Brain microvascular endothelial cell (primary cell): Measurements from ENCODE around the gene MAP6D1.

ENCODE experiments used
- DNase-seq: peaks from one replicate; pipeline ENCODE4 v3.0.0-alpha.2; 2020
- H3K27ac ChIP-seq: fragments of 250-450 bp; sonication (Bioruptor Pico); 2 replicates; pipeline ENCODE4 v1.5.1; 2020; ENCODE audit warnings: mild to moderate bottlenecking, moderate library complexity
- H3K27me3 ChIP-seq: fragments of 250-450 bp; sonication (Bioruptor Pico); replicated peaks from 2 replicates; pipeline ENCODE4 v1.5.1; 2020; ENCODE audit warnings: mild to moderate bottlenecking
- H3K36me3 ChIP-seq: fragments of 250-450 bp; sonication (Bioruptor Pico); replicated peaks from 2 replicates; pipeline ENCODE4 v1.5.1; 2020; ENCODE audit warnings: mild to moderate bottlenecking
- H3K4me3 ChIP-seq: 2 replicates; pipeline ENCODE4 v1.5.1; 2011; ENCODE audit warnings: low read depth, mild to moderate bottlenecking, control low read depth, low read length, moderate library complexity
- CTCF ChIP-seq: IDR thresholded peaks from 2 replicates; pipeline ENCODE4 v1.5.1; 2011; ENCODE audit warnings: low read depth, mild to moderate bottlenecking, moderate library complexity, low read length, control low read depth, inconsistent platforms; ENCODE audit errors: missing control alignments
- in situ Hi-C: cut with HindIII; loops from 2 replicates; pipeline ENCODE4 v1.10.0; 2017; ENCODE audit warnings: low sequenced_read_pairs, low pct_ligation_motif_present

Gene MAP6D1

GRCh38 chr3:183825456-183826161 lies at the start of gene MAP6D1:
MAP6D1 (minus strand) TSS chr3:183825577; CDS start chr3:183825547, 30 bp downstream.
- H3K27me3 ChIP-seq, result no peaks in the 10 kb centered on the region
- peaks cover 14% of the 10 kb centered on the region for H3K36me3 ChIP-seq
- H3K27ac ChIP-seq, result no peak within 1 kb of the TSS
- peak; percentile 57 for TF ChIP-seq CTCF
- DNase-seq, result peak; percentile 26
- peak within 1 kb of the TSS; percentile 68 for H3K4me3 ChIP-seq
- in situ Hi-C loops, result no loop called here

- H3K27ac ChIP-seq, result no peak overlapping the region
- peaks cover 4% of the 10 kb centered on the region for H3K36me3 ChIP-seq
- no peak overlapping the region for H3K4me3 ChIP-seq
- DNase-seq, result no peak
- in situ Hi-C loops, result no loop called here
- no peak for TF ChIP-seq CTCF
- H3K27me3 ChIP-seq, result no peaks in the 10 kb centered on the region
Observed at GRCh38 chr3:183873914-183874313, 48.5 kb upstream of the MAP6D1 start.

- H3K36me3 ChIP-seq, result peaks cover under 1% of the 10 kb centered on the region
- DNase-seq, result no peak
- TF ChIP-seq CTCF, result no peak
- H3K4me3 ChIP-seq, result no peak overlapping the region
- no peaks in the 10 kb centered on the region for H3K27me3 ChIP-seq
- in situ Hi-C loops, result no loop called here
- no peak overlapping the region for H3K27ac ChIP-seq
Observed at GRCh38 chr3:183871541-183871940, 46.2 kb upstream of the MAP6D1 start.

GRCh38 chr3:183870563-183870962 lies 45.2 kb upstream of the MAP6D1 start:
- H3K27ac ChIP-seq, result no peak overlapping the region

GRCh38 chr3:183868796-183869195 lies 43.4 kb upstream of the MAP6D1 start:
- Histone ChIP-seq H3K27me3 (no peaks in the 10 kb centered on the region), H3K4me3 (no peak overlapping the region), H3K27ac (no peak overlapping the region), H3K36me3 (peaks cover 10% of the 10 kb centered on the region)
- TF ChIP-seq CTCF, result no peak
- no peak for DNase-seq
- in situ Hi-C loops, result no loop called here

More at GRCh38 chr3:183870563-183870962, 45.2 kb upstream of the MAP6D1 start:
- H3K36me3 ChIP-seq, result peaks cover 7% of the 10 kb centered on the region
- TF ChIP-seq CTCF, result no peak
- in situ Hi-C loops, result no loop called here
- H3K27me3 ChIP-seq, result no peaks in the 10 kb centered on the region
- no peak overlapping the region for H3K4me3 ChIP-seq
- DNase-seq, result no peak

GRCh38 chr3:183862610-183863009 lies 37.2 kb upstream of the MAP6D1 start:
- Histone ChIP-seq H3K27ac (no peak overlapping the region), H3K27me3 (no peaks in the 10 kb centered on the region), H3K36me3 (peaks cover 33% of the 10 kb centered on the region), H3K4me3 (no peak overlapping the region)
- DNase-seq, result no peak
- in situ Hi-C loops, result no loop called here
- no peak for TF ChIP-seq CTCF
